Tibial artery (tissue), 4 donors: ENCODE results near the gene RARB.

ENCODE experiments used
- DNase-seq, 2 donors: peaks; one replicate each; pipeline ENCODE4 v3.0.0-alpha.2; 2019
- H3K27ac ChIP-seq, 2 donors: fragments of 200-600 bp; sonication (generic) in 1 of 2; 1 replicate in 1 of 2; 2 replicates in 1 of 2; pipeline ENCODE4 v1.5.1; 2018 to 2019; ENCODE audit warnings: mild to moderate bottlenecking in 1 of 2
- H3K27me3 ChIP-seq, 2 donors: fragments of 200-600 bp; sonication (generic) in 1 of 2; one replicate each; pipeline versions ENCODE4 v1.5.1 to v1.6.0; 2016 to 2019
- H3K36me3 ChIP-seq, 3 donors: fragments of 200-600 bp; sonication (generic) in 2 of 3; one replicate each; pipeline ENCODE4 v1.5.1; 2016 to 2019; ENCODE audit warnings: mild to moderate bottlenecking in 2 of 3
- H3K4me1 ChIP-seq, 4 donors: fragments of 200-600 bp; sonication (generic) in 2 of 4; 1 replicate in 3 of 4; 2 replicates in 1 of 4; pipeline ENCODE4 v1.5.1; 2016 to 2019
- H3K4me3 ChIP-seq, 2 donors: fragments of 200-600 bp; sonication (generic) in 1 of 2; 1 replicate in 1 of 2; 2 replicates in 1 of 2; pipeline ENCODE4 v1.5.1; 2018 to 2019; ENCODE audit warnings: mild to moderate bottlenecking in 2 of 2
- H3K9me3 ChIP-seq, 3 donors: fragments of 200-600 bp; sonication (generic) in 1 of 3; one replicate each; pipeline ENCODE4 v1.5.1; 2016 to 2019
- intact Hi-C: fragments of 100-400 bp; cut with DNase I; formaldehyde crosslinking; loops from one replicate; pipeline ENCODE4 v1.15.0; 2023; ENCODE audit warnings: low total_unique reads
- TF ChIP-seq, protein P1 (sequence below), 2 experiments: fragments of 200-600 bp in 1 of 2; fragments of 450-650 bp in 1 of 2; IDR thresholded peaks; one replicate each; pipeline ENCODE4 v1.5.1; 2017 to 2019; ENCODE audit warnings: antibody characterized with exemption in 2 of 2, mild to moderate bottlenecking in 1 of 2, moderate library complexity in 1 of 2

RARB gene

GRCh38 chr3:25604107-25604805 is 176.2 kb downstream of the RARB start:
- no peak overlapping the region for H3K4me3 ChIP-seq
- TF ChIP-seq, protein P1, sequence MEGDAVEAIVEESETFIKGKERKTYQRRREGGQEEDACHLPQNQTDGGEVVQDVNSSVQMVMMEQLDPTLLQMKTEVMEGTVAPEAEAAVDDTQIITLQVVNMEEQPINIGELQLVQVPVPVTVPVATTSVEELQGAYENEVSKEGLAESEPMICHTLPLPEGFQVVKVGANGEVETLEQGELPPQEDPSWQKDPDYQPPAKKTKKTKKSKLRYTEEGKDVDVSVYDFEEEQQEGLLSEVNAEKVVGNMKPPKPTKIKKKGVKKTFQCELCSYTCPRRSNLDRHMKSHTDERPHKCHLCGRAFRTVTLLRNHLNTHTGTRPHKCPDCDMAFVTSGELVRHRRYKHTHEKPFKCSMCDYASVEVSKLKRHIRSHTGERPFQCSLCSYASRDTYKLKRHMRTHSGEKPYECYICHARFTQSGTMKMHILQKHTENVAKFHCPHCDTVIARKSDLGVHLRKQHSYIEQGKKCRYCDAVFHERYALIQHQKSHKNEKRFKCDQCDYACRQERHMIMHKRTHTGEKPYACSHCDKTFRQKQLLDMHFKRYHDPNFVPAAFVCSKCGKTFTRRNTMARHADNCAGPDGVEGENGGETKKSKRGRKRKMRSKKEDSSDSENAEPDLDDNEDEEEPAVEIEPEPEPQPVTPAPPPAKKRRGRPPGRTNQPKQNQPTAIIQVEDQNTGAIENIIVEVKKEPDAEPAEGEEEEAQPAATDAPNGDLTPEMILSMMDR (IDR thresholded peaks at IDR 0.05), result no peak
- no peaks in the 10 kb centered on the region for H3K9me3 ChIP-seq
- peaks cover 35 to 60% (median 52%) of the 10 kb centered on the region in 3 donors for H3K36me3 ChIP-seq
- H3K27me3 ChIP-seq, result no peaks in the 10 kb centered on the region
- intact Hi-C loops, result no loop called here
- no peak for DNase-seq
- peaks cover 0 to 22% (median 9%) of the 10 kb centered on the region in 4 donors for H3K4me1 ChIP-seq
- H3K27ac ChIP-seq, result peak overlapping the region; percentile 17 to 50

DNA sequence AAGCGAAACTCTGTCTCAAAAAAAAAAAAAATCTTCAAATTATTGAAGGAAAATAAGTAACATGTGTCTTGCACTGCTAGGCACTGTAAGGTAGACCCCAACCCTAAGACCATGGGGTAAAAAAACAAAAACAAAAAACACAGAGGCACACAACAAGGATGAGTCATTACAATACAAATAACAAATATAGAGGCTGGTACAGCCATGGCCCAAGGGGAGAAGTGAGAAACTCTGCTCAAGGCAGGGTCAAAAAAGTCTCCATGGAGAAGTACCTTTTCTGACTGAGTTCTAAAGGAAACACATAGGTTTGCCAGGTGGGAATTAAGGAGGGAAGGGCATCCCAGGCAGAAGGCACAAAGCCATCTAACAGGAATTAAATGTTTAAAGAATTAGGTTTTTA is 182.1 kb downstream of the RARB start:
- H3K27me3 ChIP-seq, result no peaks in the 10 kb centered on the region
- intact Hi-C loops, result no loop called here
- TF ChIP-seq, protein P1 (IDR thresholded peaks at IDR 0.05), result no peak
- H3K4me3 ChIP-seq, result no peak overlapping the region
- H3K9me3 ChIP-seq, result no peaks in the 10 kb centered on the region
- H3K36me3 ChIP-seq, result peaks cover 77 to 89% (median 79%) of the 10 kb centered on the region in 3 donors
- no peak for DNase-seq
- H3K4me1 ChIP-seq, result peaks cover 0 to 1% (median 0%) of the 10 kb centered on the region in 4 donors
- no peak overlapping the region for H3K27ac ChIP-seq

DNA sequence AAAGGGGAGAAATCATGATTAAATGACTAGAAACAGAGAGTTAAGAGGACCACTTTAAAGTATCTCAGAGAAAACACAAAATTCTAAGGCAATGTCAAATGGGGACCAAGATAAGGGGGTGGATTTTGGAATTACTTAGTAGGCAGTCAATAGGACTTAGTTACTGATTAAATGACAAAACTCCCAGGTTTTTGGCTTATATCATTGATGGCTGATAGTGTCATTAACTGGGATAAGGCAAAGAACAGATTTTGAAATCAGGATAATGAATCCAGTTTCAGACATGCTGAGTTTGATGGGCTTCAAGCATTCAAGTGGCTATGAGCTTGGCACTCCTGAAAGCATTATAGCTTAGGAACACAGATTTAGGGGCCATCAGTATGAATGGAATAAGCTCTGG is 182.7 kb downstream of the RARB start:
- Histone ChIP-seq H3K4me1 (no peaks in the 10 kb centered on the region), H3K36me3 (peaks cover 77 to 87% (median 77%) of the 10 kb centered on the region in 3 donors), H3K4me3 (no peak overlapping the region), H3K9me3 (no peaks in the 10 kb centered on the region), H3K27me3 (no peaks in the 10 kb centered on the region), H3K27ac (no peak overlapping the region)
- intact Hi-C loops, result no loop called here
- TF ChIP-seq, protein P1 (IDR thresholded peaks at IDR 0.05), result no peak
- DNase-seq, result no peak

GRCh38 chr3:25611193-25611592 is 183.1 kb downstream of the RARB start:
- peaks cover 77 to 83% (median 77%) of the 10 kb centered on the region in 3 donors for H3K36me3 ChIP-seq
- H3K27me3 ChIP-seq, result no peaks in the 10 kb centered on the region
- H3K27ac ChIP-seq, result no peak overlapping the region
- no peak for DNase-seq
- no peaks in the 10 kb centered on the region for H3K9me3 ChIP-seq
- TF ChIP-seq, protein P1 (IDR thresholded peaks at IDR 0.05), result no peak
- no peaks in the 10 kb centered on the region for H3K4me1 ChIP-seq
- H3K4me3 ChIP-seq, result no peak overlapping the region
- intact Hi-C loops, result no loop called here

- no peaks in the 10 kb centered on the region for H3K27me3 ChIP-seq
- intact Hi-C loops, result no loop called here
- no peak for DNase-seq
- H3K4me1 ChIP-seq, result no peaks in the 10 kb centered on the region
- H3K9me3 ChIP-seq, result no peaks in the 10 kb centered on the region
- TF ChIP-seq, protein P1 (IDR thresholded peaks at IDR 0.05), result no peak
- H3K27ac ChIP-seq, result no peak overlapping the region
- H3K4me3 ChIP-seq, result no peak overlapping the region
- H3K36me3 ChIP-seq, result peaks cover 32 to 68% (median 65%) of the 10 kb centered on the region in 3 donors
Measured at GRCh38 chr3:25618028-25618427, 190.0 kb downstream of the RARB start.
